SW 1271 (cell line): ENCODE measurements around the gene CHP2.
"Not testable (repeated sequence)": the region's sequence is repeated elsewhere in the genome, so short reads cannot be mapped to it uniquely, and the experiment has no call there.

Experiments used
- DNase-seq, 2 experiments: peaks; one replicate each; lab custom pipeline; 2025; lab: John Stamatoyannopoulos, UW

CHP2 gene

DNA sequence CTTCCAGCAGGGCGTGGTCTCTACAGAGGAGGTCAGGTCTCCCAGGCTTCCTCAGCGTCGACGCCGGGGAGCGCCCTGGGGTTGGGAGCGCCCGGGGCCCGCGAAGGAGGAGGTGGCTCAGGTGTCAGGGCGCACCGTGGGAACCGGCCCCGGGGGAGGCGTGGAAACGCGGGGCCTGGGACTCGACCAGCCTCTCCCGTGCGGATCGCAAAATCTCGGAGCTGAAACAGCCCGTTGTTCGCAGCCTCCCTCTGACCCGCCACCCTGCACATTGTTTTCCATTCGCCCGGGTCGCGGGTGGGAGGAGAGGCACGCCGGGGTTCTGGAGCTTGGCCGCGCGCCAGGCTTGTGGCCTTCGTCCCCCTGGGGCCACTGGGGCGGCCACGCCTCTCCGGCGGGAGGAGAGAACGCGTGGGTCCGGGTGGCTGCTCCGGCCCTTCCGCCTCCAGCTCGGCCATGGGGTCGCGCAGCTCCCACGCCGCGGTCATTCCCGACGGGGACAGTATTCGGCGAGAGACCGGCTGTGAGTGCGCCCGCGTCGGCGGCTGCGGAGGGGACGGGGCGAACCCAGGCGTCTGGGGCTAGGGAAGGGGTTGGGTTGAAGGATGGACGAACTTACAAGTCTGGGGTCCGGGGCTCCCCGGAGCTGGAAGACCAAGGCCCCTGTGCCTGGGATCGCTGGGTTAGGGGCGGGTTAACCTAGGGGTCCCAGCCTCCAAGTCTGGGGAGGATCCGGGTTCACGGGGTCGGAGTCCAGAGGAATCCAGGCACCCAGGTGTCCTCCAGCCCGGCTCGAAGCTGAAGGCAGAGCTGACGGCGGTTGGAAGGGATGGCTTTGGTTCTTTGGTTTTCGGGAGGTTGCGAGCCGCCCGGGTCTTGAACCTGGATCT is at the start of gene CHP2:
TSS of gene CHP2 (plus strand) at position 433 of the 890 bp plus-strand sequence. CDS start at position 457, 24 bp downstream.
- DNase-seq: no peak

DNA sequence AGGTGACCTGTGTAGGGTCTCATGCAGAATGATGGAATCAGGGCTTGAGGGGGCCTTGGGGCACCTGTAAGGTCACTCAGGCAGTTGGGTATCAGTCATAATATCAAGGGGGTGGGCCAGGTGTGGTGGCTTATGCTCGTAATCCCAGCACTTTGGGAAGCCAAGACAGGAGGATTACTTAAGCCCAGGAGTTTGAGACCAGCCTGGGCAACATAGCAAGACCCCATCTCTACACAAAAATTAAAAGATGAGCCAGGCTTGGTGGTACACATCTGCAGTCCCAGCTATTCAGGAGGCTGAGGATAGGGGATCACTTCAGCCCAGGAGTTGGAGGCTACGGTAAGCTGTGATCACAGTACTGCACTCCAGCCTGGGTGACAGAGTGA is 49.3 kb upstream of the CHP2 start:
- DNase-seq: no peak

- no peak for DNase-seq
Measured at GRCh38 chr16:23706439-23706838, 48.4 kb upstream of the CHP2 start.

DNA sequence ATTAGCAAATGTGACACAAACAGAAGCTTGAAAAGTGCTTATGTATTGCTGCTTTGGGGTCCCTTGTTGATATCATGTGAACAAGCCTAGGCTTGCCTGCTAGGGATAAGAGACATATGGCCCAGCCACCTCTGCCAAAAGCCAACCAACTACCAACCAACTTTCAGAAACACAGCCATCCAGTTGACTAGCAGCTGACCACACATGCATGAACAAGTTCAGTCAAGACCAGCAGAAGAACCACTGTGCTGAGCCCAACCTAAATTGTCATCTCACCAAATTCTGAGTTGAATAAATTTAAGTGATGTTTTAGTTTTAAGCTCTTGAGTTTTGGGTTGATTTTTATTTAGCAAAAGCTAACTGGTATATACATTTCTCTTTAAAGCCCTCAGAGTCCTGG is 45.3 kb upstream of the CHP2 start:
- DNase-seq: no peak

DNA sequence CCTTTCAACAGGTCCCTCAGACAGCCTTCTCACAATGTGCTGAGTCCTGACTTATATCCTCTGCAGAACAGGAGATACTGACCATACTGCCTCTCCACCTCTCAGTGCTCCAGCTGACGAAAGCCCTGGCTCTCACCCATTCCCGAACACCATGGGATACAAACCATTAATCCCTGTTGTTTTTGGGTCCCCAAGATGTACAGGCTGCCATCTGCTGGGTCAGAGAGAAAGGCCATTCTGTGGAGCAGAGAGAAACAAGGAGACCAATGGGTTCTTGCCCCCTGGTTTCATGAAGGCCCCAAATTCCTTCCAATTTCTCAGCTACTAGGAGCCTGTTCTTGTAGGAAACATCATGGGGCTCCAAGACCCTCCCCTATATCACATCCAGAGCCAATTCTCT is 44.8 kb upstream of the CHP2 start:
- DNase-seq: no peak

DNA sequence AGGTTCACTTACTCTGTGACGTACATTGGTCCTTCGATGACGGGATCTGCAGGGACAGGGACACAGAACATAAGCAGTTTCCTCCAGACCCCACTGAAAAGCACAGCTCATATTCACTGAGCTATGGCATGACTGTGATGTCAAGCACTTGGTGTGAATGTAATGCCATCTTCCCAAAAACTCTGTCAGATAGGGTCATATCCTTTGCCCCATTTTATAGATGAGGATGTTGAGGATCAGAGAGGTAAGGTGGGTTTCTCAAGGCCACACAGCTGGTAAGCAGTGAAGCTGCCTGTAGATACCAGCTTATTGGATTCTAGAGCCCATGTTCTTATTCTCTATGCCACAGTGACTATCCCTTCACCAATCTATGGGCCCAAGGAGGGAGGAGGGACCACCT is 44.3 kb upstream of the CHP2 start:
- DNase-seq: no peak

GRCh38 chr16:23711785-23712184 is 43.0 kb upstream of the CHP2 start:
- DNase-seq: no peak

GRCh38 chr16:23712976-23713375 is 41.9 kb upstream of the CHP2 start, which contains the start of gene ERN2:
ERN2 (minus strand) TSS chr16:23713222; CDS start chr16:23713187, 35 bp downstream.
- no peak for DNase-seq

DNA sequence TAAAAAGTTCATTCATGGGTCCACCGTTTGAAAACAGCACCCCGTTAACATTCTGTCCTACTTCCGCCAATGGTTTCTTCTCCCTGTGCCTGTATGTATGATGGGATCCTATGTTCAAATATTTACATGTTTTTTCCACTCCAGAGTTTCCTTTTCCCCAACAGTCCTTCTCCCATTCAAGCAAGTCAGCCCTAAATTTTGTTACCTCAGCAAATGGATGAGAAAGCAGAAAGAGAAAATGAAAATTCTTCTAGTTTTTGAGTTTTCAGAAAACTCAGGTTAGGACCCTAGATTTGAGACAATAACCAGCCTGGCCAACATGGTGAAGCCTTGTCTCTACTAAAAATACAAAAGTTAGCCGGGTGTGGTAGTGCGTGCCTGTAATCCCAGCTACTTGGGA is 38.3 kb upstream of the CHP2 start:
- DNase-seq: no peak

DNA sequence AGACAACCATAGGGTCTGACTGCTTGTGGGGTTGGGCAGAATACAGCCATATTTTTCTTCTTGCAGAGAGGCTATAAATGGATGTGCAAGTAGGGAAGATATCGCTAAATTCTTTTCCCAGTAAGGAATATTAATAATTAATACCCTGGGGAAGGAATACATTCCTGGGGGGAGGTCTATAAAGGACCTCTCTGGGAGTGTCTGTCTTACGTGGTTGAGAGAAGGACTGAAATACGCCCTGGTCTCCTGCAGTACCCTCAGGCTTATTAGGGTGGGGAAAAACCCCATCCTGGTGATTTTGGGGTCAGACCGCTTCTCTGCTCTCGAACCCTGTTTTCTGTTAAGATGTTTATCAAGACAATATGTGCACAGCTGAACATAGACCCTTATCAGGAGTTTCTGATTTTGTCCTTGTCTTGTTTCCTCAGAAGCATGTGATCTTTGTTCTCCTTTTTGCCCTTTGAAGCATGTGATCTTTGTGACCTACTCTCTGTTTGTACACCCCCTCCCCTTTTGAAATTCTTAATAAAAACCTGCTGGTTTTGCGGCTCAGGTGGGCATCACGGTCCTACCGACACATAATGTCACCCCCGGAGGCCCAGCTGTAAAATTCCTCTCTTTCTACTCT is 32.1 kb upstream of the CHP2 start:
- not testable (repeated sequence) for DNase-seq

- no peak for DNase-seq
Measured at GRCh38 chr16:23724096-23724784, 30.6 kb upstream of the CHP2 start.

DNA sequence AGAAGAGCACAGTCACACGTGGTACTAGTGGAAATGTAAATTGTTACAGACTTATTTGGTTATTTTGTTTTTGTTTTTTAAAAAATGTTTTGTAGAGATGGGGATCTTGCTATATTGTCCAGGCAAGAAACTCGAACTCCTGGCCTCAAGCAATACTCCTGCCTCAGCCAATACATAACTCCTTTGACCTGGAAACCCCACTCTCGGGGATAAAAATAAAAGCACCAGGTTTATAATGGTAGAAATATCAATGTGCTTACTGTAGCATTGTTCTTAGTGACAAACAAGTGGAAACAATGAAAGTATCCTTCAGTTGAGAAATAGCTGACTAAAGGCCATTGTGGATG is 30.1 kb upstream of the CHP2 start:
- DNase-seq: no peak

DNA sequence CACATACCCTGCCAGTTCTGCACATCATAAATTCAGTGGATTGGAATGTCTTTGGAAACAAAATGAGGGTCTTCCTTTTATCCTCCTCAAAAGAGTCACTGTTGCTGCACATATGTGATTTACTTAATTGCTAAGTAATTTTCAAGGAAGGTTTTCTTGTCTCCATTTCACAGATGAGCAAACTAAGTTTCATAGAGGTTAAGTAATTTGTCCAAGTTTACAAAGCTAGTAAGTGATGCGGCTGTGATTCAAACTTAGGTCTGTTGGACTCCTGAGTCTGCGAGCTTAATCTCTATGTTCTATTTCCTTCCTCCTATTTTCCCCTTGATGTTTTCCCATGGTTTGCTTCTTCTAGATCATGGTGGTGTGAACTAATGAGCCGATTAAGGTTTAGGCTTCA is 28.1 kb upstream of the CHP2 start:
- no peak for DNase-seq

GRCh38 chr16:23728112-23728477 is 26.7 kb upstream of the CHP2 start:
- DNase-seq: no peak

- no peak for DNase-seq
Measured at GRCh38 chr16:23729503-23730424, 25.1 kb upstream of the CHP2 start.

DNA sequence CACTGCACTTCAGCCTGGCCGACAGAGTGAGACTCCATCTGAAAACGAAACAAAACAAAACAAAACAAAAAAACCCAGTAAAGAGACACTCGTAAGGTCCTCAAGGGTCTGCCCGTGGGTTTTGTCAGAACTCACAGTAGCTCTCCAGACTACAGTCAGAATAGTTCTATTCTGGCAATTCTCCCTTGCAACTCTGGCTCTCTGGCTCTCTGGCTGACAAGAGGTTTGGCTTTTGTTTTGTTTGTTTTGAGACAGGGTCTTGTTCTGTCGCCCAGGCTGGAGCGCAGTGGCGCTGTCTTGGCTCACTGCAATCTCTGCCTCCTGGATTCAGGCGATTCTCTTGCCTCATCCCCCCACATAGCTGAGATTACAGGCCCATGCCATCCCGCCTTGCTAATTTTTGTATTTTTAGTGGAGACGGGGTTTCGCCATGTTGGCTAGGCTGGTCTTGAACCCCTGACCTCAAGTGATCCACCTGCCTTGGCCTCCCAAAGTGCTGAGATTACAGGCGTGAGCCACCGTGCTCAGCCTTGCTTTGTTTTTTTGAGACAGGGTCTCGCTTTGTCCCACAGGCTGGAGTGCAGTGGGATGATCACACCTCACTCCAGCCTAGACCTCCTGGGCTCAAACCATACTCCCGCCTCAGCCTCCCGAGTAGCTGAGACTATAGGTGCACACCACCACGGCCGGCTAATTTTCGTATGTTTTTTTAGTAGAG is 20.5 kb upstream of the CHP2 start:
- no peak for DNase-seq

DNA sequence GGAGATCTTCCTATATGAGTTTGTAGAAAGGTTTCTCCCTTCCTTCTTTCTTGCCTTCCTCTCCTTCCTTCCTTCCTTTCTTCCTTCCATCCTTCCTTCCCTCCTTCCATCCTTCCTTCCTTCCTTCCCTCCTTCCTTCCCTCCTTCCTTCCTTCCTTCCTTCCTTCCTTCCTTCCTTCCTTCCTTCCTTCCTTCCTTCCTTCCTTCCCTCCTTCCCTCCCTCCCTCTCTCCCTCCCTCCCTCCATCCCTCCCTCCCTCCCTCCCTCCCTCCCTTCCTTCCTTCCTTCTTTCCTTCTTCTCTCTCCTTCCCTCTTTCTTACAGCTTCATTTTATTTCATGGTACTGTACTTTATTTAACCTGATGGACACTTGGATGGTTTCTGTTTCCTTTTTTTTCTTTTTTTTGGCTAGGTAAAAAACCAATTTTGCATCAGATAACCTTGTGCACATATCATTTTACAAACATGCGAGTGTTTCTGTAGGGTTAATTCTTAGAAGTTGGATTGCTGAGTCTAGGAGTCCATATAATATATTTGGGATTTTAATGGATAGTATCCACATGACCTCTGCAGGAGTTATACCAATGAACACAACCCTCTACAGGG is 17.3 kb upstream of the CHP2 start:
- DNase-seq: not testable (repeated sequence)

- no peak for DNase-seq
Measured at GRCh38 chr16:23739516-23739915, 15.3 kb upstream of the CHP2 start.

DNA sequence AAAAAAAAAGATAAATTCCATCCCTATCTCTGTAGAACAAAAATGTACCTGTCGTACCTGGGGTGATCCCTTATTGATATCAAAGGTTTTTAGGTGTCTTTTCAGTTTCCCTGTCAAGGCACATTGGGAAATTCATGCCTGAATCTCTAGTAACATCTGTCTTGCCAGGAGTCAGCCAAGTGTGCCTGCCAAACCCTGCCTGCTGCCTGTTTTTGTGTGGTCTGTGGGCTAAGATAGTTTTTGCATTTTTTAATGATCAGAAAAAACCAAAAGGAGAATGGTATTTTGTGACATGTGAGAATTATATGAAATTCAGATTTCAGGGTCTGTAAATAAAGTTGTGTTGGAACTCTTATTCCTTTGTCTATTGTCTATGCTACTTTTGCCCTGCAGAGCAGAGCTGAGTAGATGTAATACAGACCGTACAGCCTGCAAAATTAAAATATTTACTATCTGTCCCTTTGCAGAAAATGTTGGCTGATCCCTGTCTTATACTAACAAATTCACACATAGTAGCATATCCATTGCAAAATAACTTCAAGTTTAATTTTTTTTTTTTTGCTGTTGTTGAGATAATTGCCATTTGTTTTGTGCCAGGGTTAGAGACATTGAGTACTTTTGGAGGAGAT is 13.0 kb upstream of the CHP2 start:
- DNase-seq: no peak

DNA sequence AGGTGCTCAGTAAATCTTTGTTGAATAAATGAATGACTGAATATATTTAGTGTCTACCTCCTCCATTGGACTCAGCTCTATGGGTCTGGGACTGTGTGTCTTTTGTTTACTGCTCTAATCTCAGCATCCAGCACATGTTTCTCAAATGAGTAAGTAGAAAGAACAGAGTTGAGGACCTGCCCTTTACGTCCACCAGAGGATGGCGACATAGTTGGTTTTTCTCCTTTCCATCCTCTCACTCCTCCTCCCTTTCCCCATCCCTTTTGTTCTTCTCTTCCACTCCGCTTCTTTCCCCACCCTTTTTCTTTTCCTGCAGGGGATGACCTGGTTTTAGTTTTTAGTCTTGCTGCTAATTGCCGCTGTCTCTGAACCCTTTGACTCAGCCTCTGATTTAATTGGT is 12.1 kb upstream of the CHP2 start:
- no peak for DNase-seq
